Mucosa of gallbladder (tissue), 1 donor: ENCODE measurements around the gene ERC2. TPM values are rescaled to one million over a fixed set of nuclear protein-coding genes. Genes with fewer than 3 reads are reported as not detected.

Experiments used
- DNase-seq: peaks from one replicate; pipeline ENCODE4 v3.0.0-alpha.2; 2020; ENCODE audit warnings: low spot score
- total RNA-seq: library from RNA; stranded (reverse); gene quantifications from one replicate; pipeline ENCODE4 v1.2.1, GENCODE V29; 2021
- donor health status: DM: no; HTN: no; CAD: no.

Gene ERC2
- total RNA-seq, 1 donor from 2014 or later: 4.2 TPM

DNA sequence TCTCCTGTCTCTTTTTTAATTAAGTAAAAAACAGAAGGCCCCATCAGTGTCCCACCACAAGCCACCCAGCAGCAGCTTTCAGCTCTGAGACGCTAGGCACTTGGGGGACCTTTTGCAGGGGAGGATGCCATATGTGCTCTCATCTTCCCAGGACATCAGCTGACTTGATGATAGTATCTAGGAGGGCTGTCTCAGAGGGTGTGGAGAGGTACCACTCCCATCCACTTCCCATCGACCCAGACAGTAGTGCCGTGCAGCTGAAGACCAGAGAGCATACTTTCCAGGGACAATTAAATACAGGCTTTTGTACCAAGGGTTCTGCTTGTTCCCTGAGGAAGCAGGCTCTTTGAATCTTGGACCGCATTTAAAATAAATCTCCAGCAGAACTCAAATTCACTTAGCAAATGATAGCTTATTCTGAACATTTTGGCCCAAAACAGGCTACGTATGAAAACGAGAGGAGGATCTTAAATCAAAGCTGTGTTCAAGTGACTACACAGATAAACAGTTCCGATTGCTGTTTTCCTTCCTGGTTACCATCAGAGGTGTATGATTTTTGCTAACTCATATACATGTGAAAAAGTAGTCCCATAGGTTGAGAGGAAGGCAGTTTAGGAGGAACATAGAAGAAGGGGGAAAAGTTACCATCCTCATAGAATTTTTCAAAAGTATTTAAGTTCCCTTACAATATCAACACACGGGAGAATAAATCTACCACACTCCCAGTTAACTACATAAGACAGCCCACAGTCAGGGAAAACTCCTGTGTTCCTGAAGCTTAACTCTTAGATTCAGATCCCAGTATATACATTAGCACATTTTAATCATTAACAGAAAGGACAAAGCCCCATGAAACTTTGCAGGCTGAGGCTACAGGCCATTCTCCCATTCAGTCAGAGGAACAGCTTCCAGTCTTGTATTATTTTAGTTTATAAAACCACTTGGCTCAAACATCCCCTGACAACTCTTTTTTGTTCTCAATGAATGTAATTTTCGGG is 990.7 kb downstream of the ERC2 start:
- no peak for DNase-seq

DNA sequence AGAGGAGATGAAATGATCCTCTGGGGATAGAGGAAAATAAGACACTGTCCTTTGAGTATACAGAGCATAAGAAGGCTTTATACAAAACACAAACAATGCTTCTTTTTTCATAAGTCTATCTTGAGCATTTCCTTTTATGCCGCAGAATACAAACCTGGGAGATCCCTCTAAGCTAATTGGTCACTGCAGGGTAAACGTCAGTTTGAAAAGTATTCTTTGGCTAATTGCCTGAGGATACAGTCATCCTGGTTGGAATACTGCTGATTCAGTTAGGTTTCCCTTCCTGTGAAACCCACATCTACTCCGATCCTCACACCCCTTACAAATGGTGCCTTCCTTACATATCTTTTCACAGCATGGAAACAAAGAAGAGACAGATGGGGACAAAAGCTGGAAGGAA is 991.8 kb downstream of the ERC2 start:
- DNase-seq: no peak

- DNase-seq: no peak
Observed at GRCh38 chr3:55474213-55474632, 994.0 kb downstream of the ERC2 start.

DNA sequence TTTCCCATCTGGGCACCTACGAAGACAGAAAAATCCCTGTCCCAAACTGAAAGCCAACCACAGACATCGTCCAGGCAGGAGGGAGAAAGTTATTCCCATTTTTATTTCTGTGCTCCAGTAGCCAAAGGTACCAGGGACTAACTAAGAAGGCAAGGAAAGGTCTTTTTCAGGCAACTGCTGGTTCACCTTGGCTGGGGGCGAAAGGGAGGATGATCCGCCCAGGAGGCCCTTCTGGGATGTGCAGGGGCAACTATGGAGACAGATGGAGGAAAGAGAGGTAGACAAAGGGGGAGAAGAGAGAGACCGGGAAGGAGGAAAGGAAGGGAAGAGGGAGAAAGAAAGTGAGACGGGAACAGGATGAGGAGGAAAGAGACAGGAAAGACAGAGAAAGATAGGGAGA is 994.5 kb downstream of the ERC2 start:
- no peak for DNase-seq

DNA sequence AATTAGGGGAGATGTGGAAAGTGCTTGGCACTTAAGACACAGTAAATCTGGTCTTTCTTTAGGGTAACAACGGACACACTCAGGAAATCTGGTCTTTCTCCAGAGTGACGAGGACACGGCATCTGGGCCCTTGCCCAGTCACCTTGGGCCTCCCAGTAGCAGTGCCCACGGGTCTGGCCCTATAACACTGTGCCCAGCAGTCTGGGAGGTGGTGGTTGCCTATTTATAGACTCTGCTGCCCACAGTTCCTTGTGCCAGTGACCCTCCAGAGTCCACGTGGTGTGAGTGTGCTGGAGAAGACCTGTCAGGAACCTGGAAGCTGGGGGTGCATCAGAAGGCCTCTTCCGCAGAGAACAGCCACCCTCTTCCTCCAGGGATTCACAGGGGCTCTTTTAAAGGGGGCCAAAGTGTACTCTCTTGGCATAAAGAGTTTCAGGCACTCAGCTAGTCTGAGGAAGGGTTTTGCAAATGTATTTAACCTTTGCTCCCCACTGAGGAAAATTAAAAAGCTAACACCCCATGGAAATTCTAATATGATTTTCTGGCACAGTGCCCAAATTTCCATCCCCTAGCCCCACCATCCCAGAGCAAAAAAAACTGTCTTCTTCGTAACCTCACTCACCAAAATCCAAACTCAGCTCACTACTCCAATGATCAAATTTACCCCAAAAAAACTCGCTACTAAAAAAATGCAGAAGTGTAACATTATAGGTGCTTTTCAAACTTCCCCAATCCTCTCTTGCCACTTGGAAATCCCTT is 996.6 kb downstream of the ERC2 start:
- DNase-seq: no peak

GRCh38 chr3:55471084-55471483 is 997.2 kb downstream of the ERC2 start:
- DNase-seq: no peak

- no peak for DNase-seq
Observed at GRCh38 chr3:55469957-55470526, 998.2 kb downstream of the ERC2 start.

DNA sequence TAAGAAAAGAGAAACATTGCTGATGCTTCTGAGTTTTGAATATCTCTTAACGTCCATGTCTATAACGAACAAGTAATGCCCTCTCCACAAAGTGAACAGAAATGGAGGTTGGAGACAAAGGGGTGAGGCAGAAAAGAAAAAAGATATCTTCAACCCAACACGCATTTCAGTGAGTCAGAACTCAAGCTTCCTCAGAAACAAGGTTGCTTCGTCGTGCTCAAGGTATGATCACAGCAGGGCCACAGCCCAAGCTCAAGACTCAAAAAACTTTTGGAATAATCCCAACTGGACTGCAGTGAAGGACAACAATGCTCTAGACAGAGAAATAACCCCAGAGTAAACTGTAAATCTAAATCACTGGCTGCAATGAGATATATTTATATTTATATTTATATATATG is 1000.0 kb downstream of the ERC2 start:
- no peak for DNase-seq

DNA sequence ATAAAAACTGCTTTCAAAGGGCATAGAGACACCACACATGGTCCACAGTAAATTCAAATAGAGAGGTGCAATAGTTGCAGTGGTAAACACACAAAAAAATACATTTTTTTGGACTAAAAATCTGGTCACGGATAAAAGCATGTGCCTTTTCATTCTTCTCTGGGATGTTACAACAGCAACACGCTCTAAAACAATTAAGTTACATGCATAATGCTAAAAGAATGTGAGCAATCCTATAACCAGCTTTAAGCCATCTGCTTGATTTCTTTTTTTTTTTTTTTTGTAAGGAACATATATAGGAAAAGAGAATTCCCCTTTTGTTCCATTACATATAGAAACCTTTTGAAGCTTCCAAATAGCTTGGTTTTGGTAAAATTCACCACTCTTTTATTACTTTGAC is 1001.2 kb downstream of the ERC2 start:
- no peak for DNase-seq

- no peak for DNase-seq
Observed at GRCh38 chr3:55466526-55466925, 1001.7 kb downstream of the ERC2 start.

DNA sequence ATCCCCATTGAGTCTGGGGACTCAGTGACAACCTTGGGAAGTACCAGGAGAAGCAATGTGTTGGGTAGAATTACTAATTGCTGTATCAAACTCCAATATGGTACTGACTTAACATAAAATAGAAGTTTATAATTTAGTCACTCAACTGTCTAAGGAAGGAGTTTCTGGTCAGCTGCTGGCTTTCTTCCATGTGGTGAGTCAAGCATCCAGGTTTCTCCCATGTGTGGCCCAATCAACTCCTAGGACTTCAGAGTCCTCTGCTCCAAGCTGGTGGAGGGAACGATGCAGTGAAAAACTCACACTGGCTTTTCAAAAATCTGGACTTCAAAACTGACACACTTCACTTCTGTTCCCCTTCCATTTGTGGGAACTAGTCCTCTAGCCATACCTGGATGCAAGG is 1006.4 kb downstream of the ERC2 start:
- DNase-seq: no peak

DNA sequence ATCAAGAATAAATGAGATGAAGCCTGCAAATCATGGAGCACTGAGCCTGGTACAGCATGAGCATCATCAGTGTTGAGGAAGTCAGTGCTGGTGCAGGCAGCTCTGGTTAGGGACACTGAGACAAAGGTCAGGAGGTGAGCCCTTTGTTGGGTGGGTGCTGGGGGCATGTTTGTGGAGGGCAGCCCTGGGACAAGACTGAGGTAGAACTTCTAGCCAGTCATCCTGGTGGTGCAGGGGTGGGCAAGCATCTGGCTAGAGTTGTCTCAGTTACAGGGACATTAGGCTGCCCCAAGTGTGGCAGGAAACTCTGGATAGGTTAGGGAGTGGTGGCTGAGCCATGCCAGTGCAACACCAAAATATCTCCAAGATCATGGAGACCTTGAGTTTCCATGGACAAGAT is 1008.4 kb downstream of the ERC2 start:
- no peak for DNase-seq

Other genes starting within 250 kb of the ERC2 start
- 20.6 TPM for gene CCDC66, start 88.7 kb upstream of the ERC2 start, total RNA-seq
- 58.4 TPM for gene TASOR, start 214.8 kb upstream of the ERC2 start, total RNA-seq